B cell (primary cell): Measurements from ENCODE around the gene CYP4F22. TPM values are rescaled to one million over a fixed set of nuclear protein-coding genes. Genes with fewer than 3 reads are reported as not detected.

Source experiments
- ATAC-seq: fragments of 200-7000 bp; cut with Tn5 transposase; one replicate; pipeline ENCODE4 v1.10.0; 2021; ENCODE audit warnings: low read depth, mild to moderate bottlenecking, moderate number of reproducible peaks, moderate library complexity
- CTCF ChIA-PET: fragments of 350-600 bp; sonication (Branson Sonifier 250); formaldehyde crosslinking; loops from one replicate; lab custom pipeline; 2021; ENCODE audit warnings: antibody characterized with exemption, inconsistent platforms; lab: Charles Lee
- POLR2A ChIA-PET: fragments of 350-600 bp; sonication (Branson Sonifier 250); formaldehyde crosslinking; loops from one replicate; lab custom pipeline; 2021; ENCODE audit warnings: antibody characterized with exemption; lab: Charles Lee
- DNase-seq: peaks from one replicate; pipeline ENCODE4 v3.0.0; 2013
- H2AFZ ChIP-seq: 2 replicates; pipeline ENCODE4 v1.6.1; 2012; ENCODE audit warnings: mild to moderate bottlenecking, low read depth, low read length; ENCODE audit not compliant: insufficient read depth, poor library complexity, severe bottlenecking
- H3K27ac ChIP-seq, 2 donors: 1 replicate in 1 of 2; 2 replicates in 1 of 2; pipeline ENCODE4 v1.5.1; 2012 to 2013; ENCODE audit warnings: low read length in 2 of 2, mild to moderate bottlenecking in 2 of 2, moderate library complexity in 1 of 2
- H3K27me3 ChIP-seq, 4 experiments: fragments of 200-600 bp in 1 of 4; sonication (generic) in 1 of 4; replicated peaks in 1 of 4; 1 replicate in 2 of 4; 2 replicates in 2 of 4; pipeline versions ENCODE4 v1.6.1 to v1.7.0; 2013 to 2016; ENCODE audit warnings: low read length in 3 of 4, mild to moderate bottlenecking in 2 of 4, mixed read lengths in 1 of 4, moderate library complexity in 1 of 4; ENCODE audit not compliant: insufficient read depth in 4 of 4, control insufficient read depth in 3 of 4; ENCODE audit errors: control extremely low read depth in 1 of 4
- H3K36me3 ChIP-seq, 2 experiments: replicated peaks in 1 of 2; 1 replicate in 1 of 2; 2 replicates in 1 of 2; pipeline versions ENCODE4 v1.6.1 to v1.7.1; 2013; ENCODE audit warnings: low read length in 1 of 2; ENCODE audit not compliant: insufficient read depth in 2 of 2, control insufficient read depth in 1 of 2; ENCODE audit errors: control extremely low read depth in 1 of 2, extremely low read depth in 1 of 2
- H3K4me1 ChIP-seq, 2 donors: fragments of 200-600 bp in 1 of 2; sonication (generic) in 1 of 2; 1 replicate in 1 of 2; 2 replicates in 1 of 2; pipeline versions ENCODE4 v1.5.1 to v1.6.1; 2013 to 2017; ENCODE audit warnings: low read length in 2 of 2; ENCODE audit not compliant: control insufficient read depth in 2 of 2, insufficient read depth in 2 of 2
- H3K4me2 ChIP-seq: replicated peaks from 2 replicates; pipeline ENCODE3; 2012; ENCODE audit warnings: mild to moderate bottlenecking, low read depth, low read length; ENCODE audit not compliant: poor library complexity, severe bottlenecking
- H3K4me3 ChIP-seq, 5 experiments: fragments of 200-600 bp in 1 of 5; sonication (generic) in 1 of 5; 1 replicate in 3 of 5; 2 replicates in 2 of 5; pipeline versions ENCODE4 v1.5.1 to v1.7.0; 2011 to 2016; ENCODE audit warnings: low read length in 4 of 5, mild to moderate bottlenecking in 4 of 5, low read depth in 2 of 5, control low read depth in 1 of 5, moderate library complexity in 1 of 5; ENCODE audit not compliant: insufficient read depth in 1 of 5; ENCODE audit errors: control extremely low read depth in 1 of 5, extremely low read depth in 1 of 5
- H3K79me2 ChIP-seq: fragments of 200-600 bp; sonication (generic); one replicate; pipeline ENCODE4 v1.6.0; 2016; ENCODE audit warnings: low read length; ENCODE audit not compliant: control insufficient read depth, insufficient read depth
- H3K9ac ChIP-seq: fragments of 200-600 bp; sonication (generic); 2 replicates; pipeline ENCODE4 v1.6.1; 2017; ENCODE audit warnings: mild to moderate bottlenecking, low read length, moderate library complexity
- H3K9me3 ChIP-seq, 3 donors: one replicate each; pipeline versions ENCODE4 v1.6.1 to v1.7.1; 2013; ENCODE audit warnings: low read length in 2 of 3; ENCODE audit not compliant: control insufficient read depth in 2 of 3, insufficient read depth in 1 of 3; ENCODE audit errors: control extremely low read depth in 1 of 3
- H4K20me1 ChIP-seq: 2 replicates; pipeline ENCODE4 v1.6.0; 2012; ENCODE audit warnings: mild to moderate bottlenecking, low read length; ENCODE audit not compliant: insufficient read depth, control insufficient read depth, poor library complexity, severe bottlenecking
- H3K27ac Mint-ChIP-seq: one replicate; pipeline ENCODE4 v1.8.0; 2021; ENCODE audit warnings: mixed read lengths
- H3K27me3 Mint-ChIP-seq: one replicate; pipeline ENCODE4 v1.8.0; 2021; ENCODE audit warnings: mixed read lengths
- H3K4me1 Mint-ChIP-seq: one replicate; pipeline ENCODE4 v1.8.0; 2021; ENCODE audit warnings: mixed read lengths
- H3K4me3 Mint-ChIP-seq: one replicate; pipeline ENCODE4 v1.8.0; 2021; ENCODE audit warnings: mixed read lengths
- H3K9me3 Mint-ChIP-seq: one replicate; pipeline ENCODE4 v1.8.0; 2022; ENCODE audit warnings: mixed read lengths; ENCODE audit not compliant: insufficient read depth
- CTCF ChIP-seq: fragments of 200-600 bp; IDR thresholded peaks from one replicate; pipeline ENCODE4 v1.8.0; 2022; ENCODE audit warnings: antibody characterized with exemption, mild to moderate bottlenecking
- EZH2 ChIP-seq: IDR thresholded peaks from 2 replicates; pipeline ENCODE4 v1.6.1; 2012; ENCODE audit warnings: borderline replicate concordance, low read depth, mild to moderate bottlenecking, moderate library complexity, low read length; ENCODE audit not compliant: insufficient read depth, poor library complexity, severe bottlenecking
- WGBS: methylation state at CpG from one replicate; pipeline ENCODE4 v1.1.5; 2013; ENCODE audit warnings: missing lambda C conversion rate; ENCODE audit not compliant: insufficient coverage; 5-methylcytosine and 5-hydroxymethylcytosine counted together
- intact Hi-C: fragments of 100-400 bp; cut with micrococcal nuclease; formaldehyde crosslinking; loops from one replicate; pipeline ENCODE4 v1.10.0; 2022
- polyA plus RNA-seq: library from polyadenylated mRNA; depleted of rRNA; stranded (reverse); fragments of >200 nt; gene quantifications from 2 replicates; pipeline ENCODE4 v1.2.3, GENCODE V29; 2012
- total RNA-seq, 2 donors: library from RNA; stranded (reverse); fragments of 120-200 nt in 1 of 2; gene quantifications; 1 replicate in 1 of 2; 2 replicates in 1 of 2; pipeline versions ENCODE4 v1.2.3 to v1.2.4, GENCODE V29; 2013 to 2022

Gene CYP4F22
- total and polyA plus RNA-seq, 2 donors (not counting 1 experiment from before 2014, with no cell fraction given), result 0.03 TPM; not detected in 1

- ATAC-seq (no peak), DNase-seq (no peak)
- Histone ChIP-seq H3K4me3 (no peak overlapping the region), H3K27me3 (peaks cover 0 to 15% (median 2%) of the 10 kb centered on the region in 4 experiments), H4K20me1 (no peaks in the 10 kb centered on the region), H3K4me2 (no peak overlapping the region), H3K9me3 (no peaks in the 10 kb centered on the region), H3K79me2 (no peaks in the 10 kb centered on the region), H3K27ac (no peak overlapping the region), H2AFZ (no peak overlapping the region), H3K36me3 (no peaks in the 10 kb centered on the region), H3K4me1 (no peaks in the 10 kb centered on the region), H3K9ac (no peak overlapping the region)
- H3K4me3 Mint-ChIP-seq, result no peak overlapping the region
- CTCF ChIA-PET, result interaction anchor here (0.6 to 1.9 kb wide), 3 partner anchors 96 to 385 kb away, joined by 3 to 7 read pairs (median 3); partner anchors contain the start of gene AKAP8L
- no peak overlapping the region for H3K27ac Mint-ChIP-seq
- no peak for TF ChIP-seq EZH2
- no peak for TF ChIP-seq CTCF
- peaks cover 20% of the 10 kb centered on the region for H3K27me3 Mint-ChIP-seq
- H3K9me3 Mint-ChIP-seq, result no peaks in the 10 kb centered on the region
- POLR2A ChIA-PET, result no interaction called here
- H3K4me1 Mint-ChIP-seq, result no peaks in the 10 kb centered on the region
- intact Hi-C loops, result no loop called here
- 87% methylated on average over 3 of the region's 4 CpGs for WGBS
Observed at GRCh38 chr19:15562145-15562544, 53.8 kb downstream of the CYP4F22 start.

DNA sequence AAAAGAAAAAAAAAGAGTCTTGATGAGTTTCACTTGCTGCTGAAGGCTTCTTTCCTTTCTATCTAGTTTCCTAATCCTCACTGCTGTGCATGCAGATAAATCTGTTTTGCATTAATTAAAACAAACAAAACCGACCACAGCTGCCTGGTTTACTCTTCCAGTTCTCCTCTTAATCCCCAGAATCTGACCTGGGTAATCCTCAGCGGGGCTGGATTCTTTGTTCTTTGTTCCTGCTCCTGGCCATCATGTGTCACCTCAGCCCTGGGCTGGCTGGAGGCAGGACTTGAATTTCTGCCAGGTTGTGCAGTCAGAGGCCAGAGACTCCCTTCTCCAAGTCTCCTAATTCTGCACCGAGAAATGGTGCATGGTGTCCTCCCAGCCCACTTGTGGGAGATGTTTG, 54.5 kb downstream of the CYP4F22 start:
- POLR2A ChIA-PET, result no interaction called here
- no peaks in the 10 kb centered on the region for H4K20me1 ChIP-seq
- no peak overlapping the region for H2AFZ ChIP-seq
- Mint-ChIP-seq H3K27ac (no peak overlapping the region), H3K9me3 (no peaks in the 10 kb centered on the region), H3K27me3 (peaks cover 21% of the 10 kb centered on the region), H3K4me3 (no peak overlapping the region), H3K4me1 (no peaks in the 10 kb centered on the region)
- H3K9ac ChIP-seq, result no peak overlapping the region
- H3K27ac ChIP-seq, result no peak overlapping the region
- H3K27me3 ChIP-seq, result peaks cover 0 to 13% (median 2%) of the 10 kb centered on the region in 4 experiments
- H3K4me1 ChIP-seq, result no peaks in the 10 kb centered on the region
- H3K9me3 ChIP-seq, result no peaks in the 10 kb centered on the region
- H3K4me2 ChIP-seq, result no peak overlapping the region
- H3K36me3 ChIP-seq, result no peaks in the 10 kb centered on the region
- CTCF ChIA-PET, result interaction anchor here (1.4 kb wide), 1 partner anchor 144 kb away, joined by 3 read pairs; the partner anchor contains the start of gene AKAP8L
- intact Hi-C loops, result no loop called here
- no peak for DNase-seq
- TF ChIP-seq CTCF (no peak), EZH2 (no peak)
- H3K79me2 ChIP-seq, result no peaks in the 10 kb centered on the region
- ATAC-seq, result no peak
- WGBS, result 79% methylated on average over 3 of the region's 3 CpGs
- H3K4me3 ChIP-seq, result no peak overlapping the region
